Mucosa of rectum (tissue), 2 donors: ENCODE measurements around the gene GNPDA2.
"Not testable (repeated sequence)": the region's sequence is repeated elsewhere in the genome, so short reads cannot be mapped to it uniquely, and the experiment has no call there.

Experiments used
- H3K27ac ChIP-seq, 2 donors: one replicate each; pipeline ENCODE4 v1.7.0; 2013; ENCODE audit warnings: inconsistent platforms in 2 of 2, low read depth in 2 of 2, low read length in 2 of 2
- H3K27me3 ChIP-seq, 2 donors: one replicate each; pipeline ENCODE4 v1.7.0; 2013; ENCODE audit warnings: low read length in 2 of 2; ENCODE audit not compliant: control insufficient read depth in 2 of 2, insufficient read depth in 2 of 2
- H3K36me3 ChIP-seq, 2 donors: one replicate each; pipeline ENCODE4 v1.7.0; 2013; ENCODE audit warnings: low read length in 2 of 2; ENCODE audit not compliant: control insufficient read depth in 2 of 2, insufficient read depth in 2 of 2
- H3K4me1 ChIP-seq, 2 donors: one replicate each; pipeline ENCODE4 v1.7.0; 2013; ENCODE audit warnings: low read length in 2 of 2, mild to moderate bottlenecking in 1 of 2; ENCODE audit not compliant: control insufficient read depth in 2 of 2, insufficient read depth in 2 of 2
- H3K4me3 ChIP-seq, 2 donors: one replicate each; pipeline ENCODE4 v1.7.0; 2013; ENCODE audit warnings: low read length in 2 of 2
- H3K9ac ChIP-seq, 2 donors: one replicate each; pipeline ENCODE4 v1.7.0; 2013; ENCODE audit warnings: low read length in 2 of 2, low read depth in 1 of 2, mild to moderate bottlenecking in 1 of 2
- H3K9me3 ChIP-seq, 2 donors: one replicate each; pipeline ENCODE4 v1.7.0; 2013; ENCODE audit warnings: low read length in 2 of 2; ENCODE audit not compliant: control insufficient read depth in 2 of 2
- donor health status: healthy.
- donor health status: Normal muscosa, but diverticular disease.

The GNPDA2 gene

DNA sequence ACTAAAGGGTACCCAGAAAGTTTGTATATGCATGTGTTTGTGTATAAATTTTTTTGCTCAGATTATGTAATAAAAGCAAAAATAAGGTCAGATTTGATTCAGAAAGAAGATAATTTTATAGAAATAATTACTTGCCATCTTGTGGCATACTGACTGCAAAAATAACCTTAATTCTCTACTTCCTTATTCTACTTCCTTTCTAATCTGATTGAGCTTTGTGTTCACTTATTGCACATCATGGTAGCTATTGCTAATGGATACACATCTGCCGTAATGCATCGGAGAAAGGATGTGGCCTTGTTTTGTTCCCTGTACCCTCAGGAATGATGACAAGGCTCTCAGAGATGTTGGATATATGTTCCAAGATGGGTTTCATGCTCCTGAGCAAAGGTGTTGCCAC, 10.5 kb upstream of the GNPDA2 start:
- H3K9me3 ChIP-seq, result no peaks in the 10 kb centered on the region
- H3K27ac ChIP-seq, result no peak overlapping the region
- H3K27me3 ChIP-seq, result no peaks in the 10 kb centered on the region
- no peaks in the 10 kb centered on the region for H3K36me3 ChIP-seq
- H3K4me1 ChIP-seq, result no peaks in the 10 kb centered on the region
- no peak overlapping the region for H3K9ac ChIP-seq
- no peak overlapping the region for H3K4me3 ChIP-seq

GRCh38 chr4:44728694-44729093, 2.3 kb upstream of the GNPDA2 start:
- not testable (repeated sequence) for H3K36me3 ChIP-seq, H3K27ac ChIP-seq, H3K9me3 ChIP-seq, H3K9ac ChIP-seq, H3K4me3 ChIP-seq, H3K27me3 ChIP-seq, H3K4me1 ChIP-seq

GRCh38 chr4:44727471-44727870, 1.1 kb upstream of the GNPDA2 start:
- no peak overlapping the region for H3K27ac ChIP-seq
- peaks cover 6 to 9% of the 10 kb centered on the region in 2 donors for H3K4me1 ChIP-seq
- no peaks in the 10 kb centered on the region for H3K27me3 ChIP-seq
- no peak overlapping the region for H3K9ac ChIP-seq
- H3K4me3 ChIP-seq, result peak overlapping the region in 1 of 2 donors; percentile 89
- no peaks in the 10 kb centered on the region for H3K36me3 ChIP-seq
- H3K9me3 ChIP-seq, result no peaks in the 10 kb centered on the region

DNA sequence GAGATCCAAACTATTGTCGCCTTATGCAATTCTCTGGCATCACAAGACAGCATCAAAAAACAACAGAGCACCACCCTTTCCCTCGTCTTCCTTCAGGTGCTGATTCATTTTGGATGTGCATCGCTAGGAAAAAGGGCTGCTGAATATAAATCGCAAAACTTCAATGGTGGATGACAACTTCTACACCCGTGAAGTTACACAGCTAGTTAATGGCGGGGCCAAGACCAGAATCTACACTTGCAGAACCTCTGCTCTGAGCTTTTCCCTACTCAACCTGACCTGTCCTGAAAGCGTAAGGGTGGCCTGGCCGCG, 674 bp downstream of the GNPDA2 start:
- H3K36me3 ChIP-seq, result no peaks in the 10 kb centered on the region
- peak overlapping the region; percentile 74 to 84 for H3K9ac ChIP-seq
- H3K4me1 ChIP-seq, result peaks cover 6 to 9% of the 10 kb centered on the region in 2 donors
- H3K4me3 ChIP-seq, result peak overlapping the region; percentile 70 to 89
- peak overlapping the region in 1 of 2 donors; percentile 67 for H3K27ac ChIP-seq
- no peaks in the 10 kb centered on the region for H3K9me3 ChIP-seq
- H3K27me3 ChIP-seq, result no peaks in the 10 kb centered on the region

GRCh38 chr4:44725166-44725565, 1.2 kb downstream of the GNPDA2 start:
- H3K4me3 ChIP-seq, result peak overlapping the region; percentile 70 to 89
- H3K27ac ChIP-seq, result no peak overlapping the region
- no peaks in the 10 kb centered on the region for H3K27me3 ChIP-seq
- no peaks in the 10 kb centered on the region for H3K9me3 ChIP-seq
- H3K36me3 ChIP-seq, result no peaks in the 10 kb centered on the region
- no peak overlapping the region for H3K9ac ChIP-seq
- H3K4me1 ChIP-seq, result peaks cover 6 to 9% of the 10 kb centered on the region in 2 donors

- Histone ChIP-seq H3K9me3 (no peaks in the 10 kb centered on the region), H3K27ac (no peak overlapping the region), H3K36me3 (no peaks in the 10 kb centered on the region), H3K4me3 (no peak overlapping the region), H3K9ac (no peak overlapping the region), H3K4me1 (peaks cover 3 to 8% of the 10 kb centered on the region in 2 donors), H3K27me3 (no peaks in the 10 kb centered on the region)
These were observed 4.4 kb downstream of the GNPDA2 start for GRCh38 chr4:44722001-44722400.

- Histone ChIP-seq H3K9me3 (no peaks in the 10 kb centered on the region), H3K27me3 (no peaks in the 10 kb centered on the region), H3K27ac (no peak overlapping the region), H3K4me3 (no peak overlapping the region), H3K9ac (no peak overlapping the region), H3K36me3 (no peaks in the 10 kb centered on the region), H3K4me1 (peaks cover 0 to 3% of the 10 kb centered on the region in 2 donors)
These were observed 6.0 kb downstream of the GNPDA2 start for GRCh38 chr4:44720371-44720770.

DNA sequence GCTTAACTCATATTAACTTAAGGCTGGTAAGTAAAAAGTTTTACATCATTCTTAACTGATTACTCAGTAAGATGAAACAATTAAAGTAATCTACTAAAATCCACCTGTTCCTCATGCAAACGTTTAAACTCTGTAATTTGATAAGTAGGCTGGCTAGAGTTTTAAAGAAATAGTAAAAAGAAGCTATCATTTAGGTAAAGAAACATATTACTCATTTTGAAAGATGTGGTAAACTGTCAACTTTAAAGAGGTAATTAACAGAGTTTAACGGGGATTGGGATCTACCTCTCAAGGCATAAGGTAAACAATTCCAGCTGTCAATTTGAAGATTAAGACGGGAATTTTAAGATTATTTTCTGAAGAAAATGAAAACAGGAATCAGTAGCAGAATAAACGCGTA, 9.8 kb downstream of the GNPDA2 start:
- H3K27ac ChIP-seq, result no peak overlapping the region
- no peak overlapping the region for H3K4me3 ChIP-seq
- no peak overlapping the region for H3K9ac ChIP-seq
- H3K9me3 ChIP-seq, result no peaks in the 10 kb centered on the region
- no peaks in the 10 kb centered on the region for H3K36me3 ChIP-seq
- H3K27me3 ChIP-seq, result no peaks in the 10 kb centered on the region
- H3K4me1 ChIP-seq, result no peaks in the 10 kb centered on the region

DNA sequence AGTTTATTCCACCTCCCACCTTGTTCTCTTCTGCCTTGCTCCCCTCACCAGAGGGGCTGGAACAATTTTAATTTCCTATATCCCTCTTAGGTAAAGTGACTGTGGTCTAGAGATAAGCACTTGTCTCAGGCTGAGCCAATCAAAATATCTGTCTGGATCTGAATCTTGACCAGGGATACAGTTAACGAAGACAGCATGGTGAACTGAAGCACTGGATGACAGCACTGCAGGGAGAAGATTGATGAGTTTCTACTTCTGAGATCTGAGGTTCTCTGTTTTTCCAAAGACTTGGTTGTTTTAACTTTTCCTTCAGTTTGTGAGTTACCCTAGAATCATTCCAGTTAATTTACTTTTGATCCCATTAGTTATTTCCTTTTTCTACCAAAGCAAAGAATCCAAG, 13.2 kb downstream of the GNPDA2 start:
- Histone ChIP-seq H3K9me3 (no peaks in the 10 kb centered on the region), H3K27me3 (no peaks in the 10 kb centered on the region), H3K27ac (no peak overlapping the region), H3K9ac (no peak overlapping the region), H3K36me3 (peaks cover 0 to 2% of the 10 kb centered on the region in 2 donors), H3K4me3 (no peak overlapping the region), H3K4me1 (no peaks in the 10 kb centered on the region)

DNA sequence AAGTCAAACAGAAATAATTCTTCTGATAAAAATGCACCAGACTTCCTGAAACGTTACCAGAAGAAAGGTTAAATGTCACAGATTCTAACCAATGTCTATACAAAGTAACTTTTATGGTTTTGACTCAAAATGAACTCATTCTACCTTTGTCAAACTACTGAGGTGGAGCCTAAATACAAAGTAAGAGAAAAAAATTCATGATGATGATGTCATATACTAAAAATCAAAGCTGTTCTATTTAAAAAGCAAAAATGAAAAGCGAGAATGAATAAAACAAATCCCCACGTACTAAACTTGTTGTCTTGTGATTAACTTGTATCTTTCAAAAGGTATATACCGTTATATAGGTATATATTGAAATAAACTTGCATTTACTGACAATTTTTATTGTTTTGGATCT, 21.7 kb downstream of the GNPDA2 start:
- H3K4me1 ChIP-seq, result no peaks in the 10 kb centered on the region
- H3K9me3 ChIP-seq, result no peaks in the 10 kb centered on the region
- no peaks in the 10 kb centered on the region for H3K27me3 ChIP-seq
- no peak overlapping the region for H3K4me3 ChIP-seq
- H3K27ac ChIP-seq, result no peak overlapping the region
- no peak overlapping the region for H3K9ac ChIP-seq
- H3K36me3 ChIP-seq, result peaks cover 25 to 27% of the 10 kb centered on the region in 2 donors

GRCh38 chr4:44701037-44701436, 25.3 kb downstream of the GNPDA2 start:
- H3K4me3 ChIP-seq, result no peak overlapping the region
- no peak overlapping the region for H3K9ac ChIP-seq
- no peaks in the 10 kb centered on the region for H3K27me3 ChIP-seq
- H3K36me3 ChIP-seq, result peaks cover 30 to 38% of the 10 kb centered on the region in 2 donors
- H3K4me1 ChIP-seq, result no peaks in the 10 kb centered on the region
- H3K9me3 ChIP-seq, result no peaks in the 10 kb centered on the region
- H3K27ac ChIP-seq, result no peak overlapping the region
